Gastrocnemius medialis (tissue), 4 donors: ENCODE data around the gene TMEM132D.

Experiments used
- POLR2A ChIP-seq, 2 donors: fragments of 450-650 bp; IDR thresholded peaks; one replicate each; pipeline ENCODE4 v1.6.1; 2017; ENCODE audit warnings: antibody characterized with exemption in 2 of 2, mild to moderate bottlenecking in 2 of 2, moderate library complexity in 2 of 2
- TF ChIP-seq, protein P1 (sequence below), 5 experiments: fragments of 450-650 bp in 3 of 5; fragments of 200-600 bp in 2 of 5; sonication (generic) in 2 of 5; IDR thresholded peaks in 4 of 5; conservative IDR thresholded peaks in 1 of 5; 1 replicate in 4 of 5; 2 replicates in 1 of 5; pipeline ENCODE4 v1.5.1; 2016 to 2019; ENCODE audit warnings: antibody characterized with exemption in 5 of 5, mild to moderate bottlenecking in 3 of 5, moderate library complexity in 3 of 5

DNA sequence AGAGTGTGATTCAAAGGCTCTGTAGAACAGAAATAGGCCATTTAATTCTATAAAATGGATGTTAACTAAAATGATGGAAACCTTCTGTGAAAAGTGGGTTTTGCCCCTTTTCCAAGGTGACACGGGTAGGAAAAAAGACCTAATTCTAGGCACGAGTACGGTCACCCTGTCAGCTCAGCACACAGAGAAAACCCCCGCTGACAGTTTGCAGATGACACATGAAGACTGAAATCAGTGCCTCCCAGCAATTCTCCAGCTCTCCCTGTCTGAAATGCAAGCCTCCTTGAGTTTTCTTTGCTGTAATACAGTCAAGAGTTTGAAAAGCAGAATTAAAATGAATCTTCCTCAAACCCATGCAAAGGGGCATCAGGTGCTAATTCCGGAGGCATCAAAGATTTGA, 230.0 kb downstream of the TMEM132D start:
- TF ChIP-seq, protein P1, sequence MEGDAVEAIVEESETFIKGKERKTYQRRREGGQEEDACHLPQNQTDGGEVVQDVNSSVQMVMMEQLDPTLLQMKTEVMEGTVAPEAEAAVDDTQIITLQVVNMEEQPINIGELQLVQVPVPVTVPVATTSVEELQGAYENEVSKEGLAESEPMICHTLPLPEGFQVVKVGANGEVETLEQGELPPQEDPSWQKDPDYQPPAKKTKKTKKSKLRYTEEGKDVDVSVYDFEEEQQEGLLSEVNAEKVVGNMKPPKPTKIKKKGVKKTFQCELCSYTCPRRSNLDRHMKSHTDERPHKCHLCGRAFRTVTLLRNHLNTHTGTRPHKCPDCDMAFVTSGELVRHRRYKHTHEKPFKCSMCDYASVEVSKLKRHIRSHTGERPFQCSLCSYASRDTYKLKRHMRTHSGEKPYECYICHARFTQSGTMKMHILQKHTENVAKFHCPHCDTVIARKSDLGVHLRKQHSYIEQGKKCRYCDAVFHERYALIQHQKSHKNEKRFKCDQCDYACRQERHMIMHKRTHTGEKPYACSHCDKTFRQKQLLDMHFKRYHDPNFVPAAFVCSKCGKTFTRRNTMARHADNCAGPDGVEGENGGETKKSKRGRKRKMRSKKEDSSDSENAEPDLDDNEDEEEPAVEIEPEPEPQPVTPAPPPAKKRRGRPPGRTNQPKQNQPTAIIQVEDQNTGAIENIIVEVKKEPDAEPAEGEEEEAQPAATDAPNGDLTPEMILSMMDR (IDR thresholded peaks at IDR 0.05 in 4 of 5, conservative IDR thresholded peaks at IDR 0.05 in 1 of 5) = no peak
- no peak for TF ChIP-seq POLR2A (IDR thresholded peaks at IDR 0.05)
